HG02970 (cell line): Measurements from ENCODE around the gene CISH.

ENCODE experiments used
- ATAC-seq: cut with Tn5 transposase; IDR thresholded peaks from one replicate; pipeline ENCODE4 v1.9.1; 2021; ENCODE audit warnings: mild to moderate bottlenecking, moderate library complexity, moderate number of reproducible peaks; ENCODE audit not compliant: unreplicated experiment, low FRiP score

The CISH gene

GRCh38 chr3:50575372-50575771 is 36.2 kb downstream of the CISH start:
- no peak for ATAC-seq

- ATAC-seq = no peak
Observed at GRCh38 chr3:50574444-50574831, 37.1 kb downstream of the CISH start.

- ATAC-seq = no peak
Observed at GRCh38 chr3:50573566-50574443, 37.8 kb downstream of the CISH start.

- no peak for ATAC-seq
Observed at GRCh38 chr3:50572801-50573371, 38.7 kb downstream of the CISH start.

GRCh38 chr3:50572158-50572557 is 39.4 kb downstream of the CISH start:
- ATAC-seq = no peak

- no peak for ATAC-seq
Observed at GRCh38 chr3:50571486-50571885, 40.1 kb downstream of the CISH start.

GRCh38 chr3:50570508-50571279 is 40.9 kb downstream of the CISH start:
- ATAC-seq = no peak

- peak; percentile 71 for ATAC-seq
Observed at GRCh38 chr3:50568947-50569749, 42.4 kb downstream of the CISH start, which contains the start of gene HEMK1. TSS of gene HEMK1 (plus strand) at chr3:50569522. CDS start at chr3:50571105, 1,583 bp downstream.

- ATAC-seq = peak; percentile 64
Observed at GRCh38 chr3:50567386-50568167, 44.0 kb downstream of the CISH start, which contains the start of gene C3orf18. TSS of gene C3orf18 (minus strand) at chr3:50567747. CDS start at chr3:50565699, 2,048 bp downstream.

GRCh38 chr3:50567011-50567385 is 44.6 kb downstream of the CISH start:
- no peak for ATAC-seq

- no peak for ATAC-seq
Observed at GRCh38 chr3:50564321-50564720, 47.3 kb downstream of the CISH start.

- ATAC-seq = no peak
Observed at GRCh38 chr3:50563867-50564266, 47.7 kb downstream of the CISH start.

GRCh38 chr3:50562861-50563260 is 48.7 kb downstream of the CISH start:
- ATAC-seq = no peak

GRCh38 chr3:50559702-50560101 is 51.9 kb downstream of the CISH start:
- no peak for ATAC-seq

- no peak for ATAC-seq
Observed at GRCh38 chr3:50557915-50558314, 53.7 kb downstream of the CISH start.

- no peak for ATAC-seq
Observed at GRCh38 chr3:50557106-50557505, 54.5 kb downstream of the CISH start.
